ENCODE results near the gene LSG1. TPM values are rescaled to one million over a fixed set of nuclear protein-coding genes. Genes with fewer than 3 reads are reported as not detected.

Gene LSG1
- total RNA-seq, 1 donor from 2014 or later: 40.9 TPM

DNA sequence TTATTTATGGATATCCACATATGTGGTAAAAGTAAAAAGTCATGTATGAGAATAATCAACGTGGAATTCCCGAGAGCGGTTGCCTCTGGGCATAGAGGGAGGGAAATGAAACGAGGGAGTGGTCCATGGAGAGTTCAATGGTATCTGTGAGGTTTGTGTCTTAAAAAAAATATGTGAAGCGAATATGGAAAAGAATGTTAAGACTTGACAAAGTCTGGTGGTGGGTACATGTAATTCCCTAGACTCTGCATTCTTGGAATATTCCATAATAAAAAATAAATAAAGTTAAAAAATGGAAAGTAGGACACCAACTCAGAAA lies 42.1 kb upstream of the LSG1 start:
- Histone ChIP-seq H3K4me1 (peaks cover 9% of the 10 kb centered on the region), H3K4me3 (no peak overlapping the region), H3K9me3 (no peaks in the 10 kb centered on the region), H3K27ac (no peak overlapping the region), H3K36me3 (no peaks in the 10 kb centered on the region), H3K27me3 (ENCODE audit: low read depth) (no peaks in the 10 kb centered on the region)
- no peak for ATAC-seq
- no peak for DNase-seq
- TF ChIP-seq CTCF (IDR thresholded peaks at IDR 0.05): no peak
- intact Hi-C loops (cut with DNase I): no loop called here

- Histone ChIP-seq H3K27ac (no peak overlapping the region), H3K27me3 (ENCODE audit: low read depth) (no peaks in the 10 kb centered on the region), H3K9me3 (no peaks in the 10 kb centered on the region), H3K4me3 (no peak overlapping the region), H3K4me1 (peaks cover 9% of the 10 kb centered on the region), H3K36me3 (no peaks in the 10 kb centered on the region)
- TF ChIP-seq CTCF (IDR thresholded peaks at IDR 0.05): no peak
- intact Hi-C loops (cut with DNase I): no loop called here
- DNase-seq: no peak
- ATAC-seq: no peak
These were observed 41.5 kb upstream of the LSG1 start for GRCh38 chr3:194713299-194714136.

GRCh38 chr3:194711913-194712312 lies 39.9 kb upstream of the LSG1 start:
- no peak overlapping the region for H3K27ac ChIP-seq
- intact Hi-C loops (cut with DNase I): no loop called here
- no peaks in the 10 kb centered on the region for H3K9me3 ChIP-seq

DNA sequence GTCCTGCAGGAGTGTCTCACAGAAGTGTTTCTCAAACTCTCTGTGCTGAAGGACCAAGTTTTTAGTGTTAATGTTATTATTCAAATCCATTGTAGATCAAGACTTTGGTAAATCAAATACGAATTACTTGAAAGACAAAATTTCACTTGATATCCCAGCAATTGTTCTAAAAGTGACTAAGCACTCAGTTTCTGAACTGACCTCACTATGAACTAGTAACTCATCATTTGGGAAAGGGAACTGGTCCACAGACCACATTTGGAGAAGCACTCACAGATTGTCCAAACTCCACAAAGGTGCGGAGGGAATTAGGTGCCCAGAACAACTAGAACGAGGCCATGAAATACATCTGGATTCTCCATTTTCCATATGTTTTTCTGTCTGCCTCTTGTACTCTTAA lies 39.3 kb upstream of the LSG1 start:
- Histone ChIP-seq H3K4me3 (no peak overlapping the region), H3K27ac (no peak overlapping the region), H3K27me3 (ENCODE audit: low read depth) (no peaks in the 10 kb centered on the region), H3K36me3 (no peaks in the 10 kb centered on the region), H3K9me3 (no peaks in the 10 kb centered on the region), H3K4me1 (peaks cover 9% of the 10 kb centered on the region)
- intact Hi-C loops (cut with DNase I): no loop called here
- DNase-seq (no peak), ATAC-seq (no peak)
- TF ChIP-seq CTCF (IDR thresholded peaks at IDR 0.05): no peak

More at GRCh38 chr3:194711913-194712312, 39.9 kb upstream of the LSG1 start:
- DNase-seq (no peak), ATAC-seq (no peak)
- no peaks in the 10 kb centered on the region for H3K27me3 ChIP-seq (ENCODE audit: low read depth)
- H3K4me1 ChIP-seq: peaks cover 9% of the 10 kb centered on the region
- TF ChIP-seq CTCF (IDR thresholded peaks at IDR 0.05): no peak
- H3K36me3 ChIP-seq: no peaks in the 10 kb centered on the region
- H3K4me3 ChIP-seq: no peak overlapping the region

DNA sequence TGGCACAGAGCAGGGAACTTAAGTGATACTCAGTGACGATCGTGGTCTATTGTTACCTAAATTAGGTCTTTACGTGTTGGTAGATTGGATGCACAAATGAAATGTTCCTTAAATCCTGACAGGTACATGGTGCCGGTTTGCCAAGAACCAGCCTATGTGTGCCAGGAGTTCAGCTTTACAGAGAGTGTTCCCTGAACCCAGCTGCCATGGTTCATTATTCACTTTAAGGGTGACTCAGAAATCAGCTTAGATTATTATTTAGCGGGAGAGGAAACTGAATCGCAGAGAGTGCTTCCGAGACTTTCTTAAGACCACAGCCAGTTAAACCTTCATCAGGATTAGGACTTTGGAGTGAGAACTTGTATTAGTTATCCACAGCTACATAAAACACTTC lies 35.2 kb upstream of the LSG1 start:
- DNase-seq: no peak
- intact Hi-C loops (cut with DNase I): no loop called here
- Histone ChIP-seq H3K4me3 (no peak overlapping the region), H3K9me3 (no peaks in the 10 kb centered on the region), H3K36me3 (no peaks in the 10 kb centered on the region), H3K27ac (no peak overlapping the region), H3K4me1 (peaks cover 6% of the 10 kb centered on the region), H3K27me3 (ENCODE audit: low read depth) (no peaks in the 10 kb centered on the region)
- TF ChIP-seq CTCF (IDR thresholded peaks at IDR 0.05): no peak
- ATAC-seq: no peak
